Mesendoderm (in vitro differentiated cells): Measurements from ENCODE around the gene EFCAB7.

Experiments
- DNase-seq: peaks from one replicate; pipeline ENCODE4 v3.0.0; 2013
- H2AK5ac ChIP-seq: 2 replicates; pipeline ENCODE4 v1.6.1; 2013; ENCODE audit warnings: low read length, inconsistent platforms
- H2BK120ac ChIP-seq: 2 replicates; pipeline ENCODE4 v1.6.1; 2013; ENCODE audit warnings: low read depth, mild to moderate bottlenecking, low read length, moderate library complexity, mixed read lengths
- H2BK15ac ChIP-seq: replicated peaks from 2 replicates; pipeline ENCODE4 v1.6.1; 2013; ENCODE audit warnings: low read depth, mild to moderate bottlenecking, moderate library complexity
- H2BK5ac ChIP-seq: 2 replicates; pipeline ENCODE4 v1.6.1; 2013; ENCODE audit warnings: low read length, inconsistent platforms
- H3K18ac ChIP-seq: 2 replicates; pipeline ENCODE4 v1.6.1; 2013; ENCODE audit warnings: mild to moderate bottlenecking, low read length, mixed read lengths
- H3K23ac ChIP-seq: one replicate; pipeline ENCODE4 v1.6.1; 2013; ENCODE audit warnings: low read length
- H3K27ac ChIP-seq: 2 replicates; pipeline ENCODE4 v1.5.1; 2013; ENCODE audit warnings: low read depth, mild to moderate bottlenecking, inconsistent platforms, low read length, moderate library complexity
- H3K27me3 ChIP-seq: 2 replicates; pipeline ENCODE4 v1.6.1; 2013; ENCODE audit warnings: low read length, control low read depth, mild to moderate bottlenecking, inconsistent platforms; ENCODE audit not compliant: insufficient read depth, poor library complexity
- H3K36me3 ChIP-seq: 2 replicates; pipeline ENCODE4 v1.6.1; 2013; ENCODE audit warnings: low read length, inconsistent platforms; ENCODE audit not compliant: control insufficient read depth, insufficient read depth
- H3K4ac ChIP-seq: one replicate; pipeline ENCODE4 v1.6.1; 2013; ENCODE audit warnings: low read depth, mild to moderate bottlenecking, low read length, moderate library complexity
- H3K4me1 ChIP-seq: 2 replicates; pipeline ENCODE4 v1.6.1; 2013; ENCODE audit warnings: low read depth, low read length, inconsistent platforms; ENCODE audit not compliant: control insufficient read depth
- H3K4me2 ChIP-seq: 2 replicates; pipeline ENCODE4 v1.6.1; 2013; ENCODE audit warnings: low read length
- H3K4me3 ChIP-seq: 2 replicates; pipeline ENCODE4 v1.5.1; 2013; ENCODE audit warnings: mild to moderate bottlenecking, low read length
- H3K56ac ChIP-seq: one replicate; pipeline ENCODE4 v1.6.1; 2013; ENCODE audit warnings: low read length
- H3K79me1 ChIP-seq: 2 replicates; pipeline ENCODE4 v1.6.1; 2013; ENCODE audit warnings: low read length, inconsistent platforms
- H3K79me2 ChIP-seq: 2 replicates; pipeline ENCODE4 v1.6.1; 2013; ENCODE audit warnings: mild to moderate bottlenecking, low read length; ENCODE audit not compliant: control insufficient read depth, insufficient read depth
- H3K9ac ChIP-seq: 2 replicates; pipeline ENCODE4 v1.6.1; 2013; ENCODE audit warnings: low read length, inconsistent platforms
- H4K5ac ChIP-seq: one replicate; pipeline ENCODE4 v1.6.1; 2013; ENCODE audit warnings: low read length
- H4K8ac ChIP-seq: one replicate; pipeline ENCODE4 v1.6.1; 2013; ENCODE audit warnings: low read depth, mild to moderate bottlenecking, control low read depth, low read length, moderate library complexity
- WGBS: extraction: QIAGEN DNeasy Blood & Tissue Kit; methylation state at CpG from one replicate; pipeline ENCODE4 v1.1.7; 2013; ENCODE audit warnings: low lambda C conversion rate, missing lambda C conversion rate; ENCODE audit not compliant: insufficient coverage; ENCODE audit errors: extremely low coverage; 5-methylcytosine and 5-hydroxymethylcytosine counted together

Gene EFCAB7

GRCh38 chr1:63555480-63555879, 32.2 kb downstream of the EFCAB7 start:
- Histone ChIP-seq H2BK5ac (no peak overlapping the region), H3K4me2 (no peak overlapping the region), H3K79me2 (no peaks in the 10 kb centered on the region), H3K27ac (no peak overlapping the region), H3K23ac (no peak overlapping the region), H3K4me3 (no peak overlapping the region), H3K56ac (no peak overlapping the region), H3K4ac (no peak overlapping the region), H3K4me1 (no peaks in the 10 kb centered on the region), H2BK120ac (no peak overlapping the region), H2AK5ac (no peak overlapping the region), H3K9ac (no peak overlapping the region), H4K5ac (no peak overlapping the region), H3K27me3 (no peaks in the 10 kb centered on the region), H2BK15ac (no peak overlapping the region), H3K79me1 (no peaks in the 10 kb centered on the region), H3K36me3 (no peaks in the 10 kb centered on the region), H4K8ac (no peak overlapping the region), H3K18ac (peak overlapping the region; percentile 39)
- DNase-seq: no peak

DNA sequence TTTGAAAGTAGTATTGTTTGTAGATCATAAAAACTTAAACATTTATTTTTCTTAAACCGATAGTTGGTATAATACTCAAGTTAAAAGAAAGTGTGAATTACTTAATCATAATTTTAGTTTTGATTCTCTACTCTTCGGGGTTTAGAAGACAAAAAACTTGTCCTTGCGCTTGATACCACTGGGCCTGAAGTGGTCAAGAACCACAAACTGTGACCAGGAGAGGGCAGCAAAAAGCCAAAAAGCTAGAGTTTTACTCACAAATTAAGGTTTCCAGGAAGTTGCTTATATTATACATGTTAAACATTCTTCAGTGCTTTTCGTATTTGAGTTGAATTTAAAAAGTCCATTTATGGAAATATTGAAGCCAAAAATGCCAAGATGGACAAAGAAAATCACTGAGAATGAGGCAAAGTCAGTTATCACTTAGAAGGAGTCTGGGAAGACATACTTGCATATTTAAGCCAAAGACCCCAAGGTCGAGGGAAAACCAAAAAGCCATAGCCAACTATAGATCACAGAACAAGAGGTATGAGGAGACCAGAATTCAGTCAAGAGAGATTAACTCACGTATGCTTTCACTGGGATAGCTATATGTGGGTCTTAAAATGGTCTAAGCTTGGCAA, 34.2 kb downstream of the EFCAB7 start:
- H3K4me3 ChIP-seq: no peak overlapping the region
- no peaks in the 10 kb centered on the region for H3K4me1 ChIP-seq
- H3K79me1 ChIP-seq: no peaks in the 10 kb centered on the region
- H3K18ac ChIP-seq: peak overlapping the region; percentile 76
- H2BK5ac ChIP-seq: peak overlapping the region; percentile 8
- H2BK15ac ChIP-seq: no peak overlapping the region
- no peak overlapping the region for H4K8ac ChIP-seq
- H2BK120ac ChIP-seq: no peak overlapping the region
- no peak overlapping the region for H3K4me2 ChIP-seq
- H3K36me3 ChIP-seq: no peaks in the 10 kb centered on the region
- no peak overlapping the region for H3K9ac ChIP-seq
- H3K23ac ChIP-seq: no peak overlapping the region
- no peaks in the 10 kb centered on the region for H3K79me2 ChIP-seq
- peak overlapping the region; percentile 28 for H3K56ac ChIP-seq
- H3K27ac ChIP-seq: no peak overlapping the region
- no peaks in the 10 kb centered on the region for H3K27me3 ChIP-seq
- H3K4ac ChIP-seq: peak overlapping the region; percentile 16
- no peak overlapping the region for H4K5ac ChIP-seq
- DNase-seq: peak; percentile 66
- no peak overlapping the region for H2AK5ac ChIP-seq
- no CpG with 5 or more reads among the region's 6 CpGs for WGBS

GRCh38 chr1:63559357-63559756, 36.0 kb downstream of the EFCAB7 start:
- Histone ChIP-seq H3K79me2 (no peaks in the 10 kb centered on the region), H3K18ac (no peak overlapping the region), H2AK5ac (no peak overlapping the region), H4K5ac (no peak overlapping the region), H3K56ac (no peak overlapping the region), H3K4ac (no peak overlapping the region), H3K36me3 (no peaks in the 10 kb centered on the region), H3K23ac (no peak overlapping the region), H2BK15ac (no peak overlapping the region), H4K8ac (no peak overlapping the region), H3K27me3 (no peaks in the 10 kb centered on the region), H3K4me2 (no peak overlapping the region), H2BK120ac (no peak overlapping the region), H2BK5ac (no peak overlapping the region), H3K4me1 (no peaks in the 10 kb centered on the region), H3K79me1 (no peaks in the 10 kb centered on the region), H3K9ac (no peak overlapping the region), H3K4me3 (no peak overlapping the region), H3K27ac (no peak overlapping the region)
- WGBS: no CpG with 5 or more reads among the region's 2 CpGs
- no peak for DNase-seq

DNA sequence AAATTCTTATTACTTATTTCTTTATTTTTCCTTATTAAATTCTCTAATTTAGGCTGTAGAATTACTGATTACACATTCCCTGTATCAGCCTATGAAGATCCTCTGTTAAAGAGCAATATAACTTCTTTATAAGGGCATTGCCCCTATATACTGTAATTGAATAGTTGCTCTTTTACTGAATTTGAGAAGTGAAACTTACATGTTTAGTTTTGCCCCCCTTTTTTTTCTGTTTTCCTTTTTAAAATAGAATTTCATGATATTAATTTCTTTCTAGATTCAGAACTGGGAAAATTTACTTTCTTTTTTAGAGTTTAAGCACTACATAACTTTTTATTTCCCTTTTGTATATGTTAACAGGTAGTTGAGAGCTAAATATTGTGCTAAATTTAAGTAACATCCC, 40.4 kb downstream of the EFCAB7 start:
- no peaks in the 10 kb centered on the region for H3K4me1 ChIP-seq
- H3K27me3 ChIP-seq: no peaks in the 10 kb centered on the region
- H4K8ac ChIP-seq: no peak overlapping the region
- H3K79me1 ChIP-seq: no peaks in the 10 kb centered on the region
- DNase-seq: no peak
- no peak overlapping the region for H2AK5ac ChIP-seq
- no peak overlapping the region for H3K4me2 ChIP-seq
- no peak overlapping the region for H3K18ac ChIP-seq
- no peak overlapping the region for H3K23ac ChIP-seq
- H3K4ac ChIP-seq: no peak overlapping the region
- H2BK5ac ChIP-seq: no peak overlapping the region
- no peak overlapping the region for H3K56ac ChIP-seq
- no peak overlapping the region for H3K27ac ChIP-seq
- H3K79me2 ChIP-seq: no peaks in the 10 kb centered on the region
- H3K36me3 ChIP-seq: no peaks in the 10 kb centered on the region
- no peak overlapping the region for H2BK15ac ChIP-seq
- H3K4me3 ChIP-seq: no peak overlapping the region
- H3K9ac ChIP-seq: no peak overlapping the region
- no peak overlapping the region for H2BK120ac ChIP-seq
- no peak overlapping the region for H4K5ac ChIP-seq

GRCh38 chr1:63569068-63569467, 45.7 kb downstream of the EFCAB7 start:
- H3K79me1 ChIP-seq: no peaks in the 10 kb centered on the region
- WGBS: no CpG with 5 or more reads among the region's 4 CpGs

DNA sequence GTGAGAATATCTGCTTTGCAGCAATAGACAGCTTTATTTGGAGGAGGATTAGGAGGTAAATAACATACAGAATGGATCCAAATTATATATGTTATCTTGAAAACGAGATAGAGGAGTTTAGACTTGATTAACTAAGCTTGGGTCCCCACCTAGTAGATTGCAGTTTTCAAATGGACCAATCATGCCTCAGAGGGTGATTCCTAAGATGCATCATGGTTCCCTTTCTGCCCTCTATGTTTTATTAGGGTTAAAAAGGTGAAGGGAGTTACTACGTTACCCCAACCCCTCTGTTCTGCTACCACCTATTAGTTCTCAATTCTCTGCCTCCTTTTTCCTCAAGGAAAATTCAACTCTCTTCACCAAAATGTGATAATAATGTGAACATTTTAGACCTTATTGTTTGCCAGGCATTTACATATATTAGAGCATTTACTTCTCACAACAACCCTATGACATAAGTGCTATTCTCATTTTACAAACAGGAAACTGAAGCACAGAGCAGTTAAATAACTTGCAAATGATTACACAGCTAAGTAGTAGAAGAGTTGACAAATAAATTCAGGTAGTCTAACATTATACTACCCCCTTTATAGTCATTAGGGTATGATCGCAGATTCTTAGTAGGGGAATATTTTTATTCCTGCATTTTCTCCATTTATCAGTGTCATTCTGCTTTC, 46.5 kb downstream of the EFCAB7 start:
- Histone ChIP-seq H2BK120ac (no peak overlapping the region), H3K4me2 (no peak overlapping the region), H3K4me1 (peaks cover 12% of the 10 kb centered on the region), H3K79me2 (no peaks in the 10 kb centered on the region), H3K27ac (peak overlapping the region; percentile 38), H2BK5ac (peak overlapping the region; percentile 97), H4K5ac (no peak overlapping the region), H3K18ac (peak overlapping the region; percentile 53), H3K9ac (no peak overlapping the region), H3K4me3 (no peak overlapping the region), H3K79me1 (no peaks in the 10 kb centered on the region), H3K4ac (no peak overlapping the region), H3K36me3 (no peaks in the 10 kb centered on the region), H4K8ac (no peak overlapping the region), H3K27me3 (no peaks in the 10 kb centered on the region), H3K56ac (peak overlapping the region; percentile 78), H2BK15ac (peak overlapping the region; percentile 1), H2AK5ac (no peak overlapping the region), H3K23ac (peak overlapping the region; percentile 31)
- no peak for DNase-seq
- no CpG with 5 or more reads among the region's 3 CpGs for WGBS

More at GRCh38 chr1:63569068-63569467, 45.7 kb downstream of the EFCAB7 start:
- H3K56ac ChIP-seq: peak overlapping the region; percentile 78
- H4K8ac ChIP-seq: no peak overlapping the region
- no peak overlapping the region for H2BK15ac ChIP-seq
- H3K4me1 ChIP-seq: peaks cover 12% of the 10 kb centered on the region
- peak overlapping the region; percentile 38 for H3K27ac ChIP-seq
- peak overlapping the region; percentile 30 for H3K9ac ChIP-seq
- no peak overlapping the region for H4K5ac ChIP-seq
- no peak overlapping the region for H3K23ac ChIP-seq
- no peak overlapping the region for H3K4me3 ChIP-seq
- no peak for DNase-seq
- H3K18ac ChIP-seq: peak overlapping the region; percentile 53
- peak overlapping the region; percentile 97 for H2BK5ac ChIP-seq
- peak overlapping the region; percentile 76 for H2AK5ac ChIP-seq
- H2BK120ac ChIP-seq: no peak overlapping the region
- no peaks in the 10 kb centered on the region for H3K79me2 ChIP-seq
- no peak overlapping the region for H3K4me2 ChIP-seq
- no peaks in the 10 kb centered on the region for H3K36me3 ChIP-seq
- H3K4ac ChIP-seq: no peak overlapping the region
- H3K27me3 ChIP-seq: no peaks in the 10 kb centered on the region
